ENCODE results near the gene SLC16A14.

The SLC16A14 gene

DNA sequence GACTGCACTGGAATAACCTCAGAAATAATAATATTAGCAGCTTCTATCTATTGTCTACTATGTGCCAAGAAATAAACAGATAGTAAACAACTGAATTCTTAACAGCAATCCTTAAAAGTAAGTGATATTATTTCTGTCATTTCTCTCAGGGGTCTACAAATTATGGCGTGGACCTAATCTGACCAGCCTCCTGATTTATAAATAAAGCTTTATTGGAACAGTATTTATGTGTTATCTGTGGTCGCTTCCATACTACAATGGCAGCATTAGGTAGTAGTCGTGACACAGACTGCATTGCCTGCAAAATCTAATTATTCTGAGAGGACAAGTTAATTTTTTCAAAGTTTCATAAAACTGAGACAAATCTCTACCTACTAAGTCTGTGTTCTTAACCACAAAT, 49.0 kb downstream of the SLC16A14 start:
- no peak for DNase-seq

DNA sequence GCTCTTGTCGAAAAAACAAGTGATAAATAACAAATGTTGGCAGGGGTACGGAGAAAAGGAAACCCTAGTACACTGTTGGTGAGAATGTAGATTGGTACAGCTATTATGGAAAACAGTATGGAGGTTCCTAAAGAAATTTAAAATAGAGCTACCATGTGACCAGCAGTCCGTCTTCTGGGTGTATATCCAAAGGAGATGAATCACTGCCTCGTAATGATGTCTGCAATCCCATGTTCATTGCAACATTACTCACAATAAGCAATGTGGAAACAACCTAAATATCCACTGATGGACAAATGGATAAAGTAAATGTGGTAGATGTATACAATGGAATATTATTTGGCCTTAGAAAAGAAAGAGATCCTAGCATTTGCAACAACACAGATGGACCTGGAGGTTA, 50.6 kb downstream of the SLC16A14 start:
- DNase-seq: no peak

DNA sequence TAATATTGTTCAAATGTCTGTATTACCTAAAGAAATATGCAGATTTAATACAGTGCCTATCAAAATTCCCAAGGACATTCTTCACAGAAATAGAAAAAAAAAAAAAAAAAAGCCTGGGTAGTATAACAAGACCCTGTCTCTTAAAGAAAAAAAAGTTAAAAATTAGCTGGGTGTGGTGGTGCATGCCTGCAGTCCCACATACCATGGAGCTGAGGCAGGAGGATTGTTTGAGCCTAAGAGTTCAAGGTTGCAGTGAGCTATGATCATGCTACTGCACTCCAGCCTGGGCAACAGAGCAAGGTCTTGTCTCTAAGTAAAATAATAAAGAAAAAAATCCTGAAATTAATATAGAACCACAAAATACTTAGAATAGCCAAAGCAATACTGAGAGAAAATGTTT, 51.9 kb downstream of the SLC16A14 start:
- DNase-seq: no peak

DNA sequence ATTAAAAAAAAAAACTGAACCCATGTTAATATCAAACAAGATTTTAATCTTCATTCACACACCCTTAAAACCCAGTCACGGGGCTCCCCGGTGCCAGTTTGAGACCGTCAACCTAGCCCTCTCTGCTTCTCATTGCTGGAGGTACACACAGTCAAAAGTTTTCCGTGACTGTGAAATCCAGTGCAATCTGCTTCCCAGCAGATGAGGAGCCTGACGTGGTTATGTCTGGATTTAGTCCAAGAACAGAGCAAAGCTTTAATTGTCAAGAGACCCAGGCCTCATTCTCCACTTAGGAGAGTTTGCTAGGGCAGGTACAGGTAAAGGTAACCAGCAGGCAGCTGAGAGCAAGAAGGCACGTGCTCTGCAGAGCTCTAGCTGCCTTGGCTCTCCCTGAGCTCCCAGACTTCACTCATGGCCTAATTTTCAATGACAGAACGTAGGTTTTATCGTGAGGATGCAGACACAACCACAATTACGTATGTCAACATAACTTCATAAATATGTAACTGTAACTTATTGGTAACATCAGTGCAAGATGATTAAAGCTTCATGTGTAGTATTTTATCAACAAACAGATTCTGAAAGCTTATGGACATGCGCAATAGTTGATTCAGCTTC, 56.3 kb downstream of the SLC16A14 start:
- no peak for DNase-seq

DNA sequence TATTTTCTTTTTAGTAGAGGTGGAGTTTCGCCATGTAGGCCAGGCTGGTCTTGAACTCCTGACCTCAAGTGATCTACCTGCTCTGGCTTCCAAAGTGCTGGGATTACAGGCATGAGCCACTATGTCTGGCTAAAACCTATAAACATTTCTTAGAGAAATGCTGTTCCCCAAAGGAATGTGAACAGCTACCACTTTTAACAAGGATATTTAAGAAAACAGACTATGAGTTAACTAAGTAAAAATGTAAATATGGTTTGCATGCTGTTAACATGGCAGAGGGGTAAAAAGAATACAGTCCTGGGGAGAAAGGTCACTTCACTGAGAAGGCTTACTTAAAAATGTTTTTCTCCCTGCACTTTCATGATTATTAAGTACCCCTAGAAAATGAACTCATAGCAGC, 57.1 kb downstream of the SLC16A14 start:
- DNase-seq: no peak

DNA sequence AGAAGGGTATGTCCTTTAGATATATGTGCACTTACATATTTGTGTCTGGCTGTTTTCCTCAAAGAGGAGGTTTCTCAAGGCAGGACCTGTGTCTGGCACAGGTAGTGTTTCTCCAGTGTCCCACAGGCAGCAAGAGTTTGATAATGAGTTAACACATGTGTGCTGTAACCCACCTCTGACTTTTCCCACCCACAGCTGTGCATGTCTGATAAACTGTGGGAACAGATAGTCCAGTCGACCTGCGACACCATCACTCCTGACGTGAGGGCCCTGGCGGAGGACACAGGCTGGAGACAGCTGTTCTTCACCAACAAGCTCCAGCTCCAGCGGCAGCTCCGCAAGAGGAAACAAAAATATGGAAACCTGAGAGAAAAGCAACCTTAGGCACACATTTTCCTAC, 58.2 kb downstream of the SLC16A14 start:
- no peak for DNase-seq

DNA sequence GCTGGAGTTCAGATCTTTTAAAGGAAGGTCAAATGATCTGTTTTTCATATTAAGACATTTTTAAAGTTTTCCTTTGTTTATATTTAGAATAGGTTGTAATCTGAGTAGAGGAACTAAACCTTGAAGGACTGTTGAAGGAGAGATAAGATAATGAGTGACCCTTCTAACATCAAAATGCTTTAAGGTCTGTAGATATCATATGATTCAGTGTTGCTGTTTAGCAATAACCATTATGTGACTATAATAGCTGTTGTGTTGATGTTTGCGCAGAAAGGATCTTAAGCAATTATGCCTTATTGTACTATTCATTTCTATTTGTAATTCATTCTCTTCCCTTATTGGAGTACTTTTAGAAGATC, 60.0 kb downstream of the SLC16A14 start:
- DNase-seq: no peak

DNA sequence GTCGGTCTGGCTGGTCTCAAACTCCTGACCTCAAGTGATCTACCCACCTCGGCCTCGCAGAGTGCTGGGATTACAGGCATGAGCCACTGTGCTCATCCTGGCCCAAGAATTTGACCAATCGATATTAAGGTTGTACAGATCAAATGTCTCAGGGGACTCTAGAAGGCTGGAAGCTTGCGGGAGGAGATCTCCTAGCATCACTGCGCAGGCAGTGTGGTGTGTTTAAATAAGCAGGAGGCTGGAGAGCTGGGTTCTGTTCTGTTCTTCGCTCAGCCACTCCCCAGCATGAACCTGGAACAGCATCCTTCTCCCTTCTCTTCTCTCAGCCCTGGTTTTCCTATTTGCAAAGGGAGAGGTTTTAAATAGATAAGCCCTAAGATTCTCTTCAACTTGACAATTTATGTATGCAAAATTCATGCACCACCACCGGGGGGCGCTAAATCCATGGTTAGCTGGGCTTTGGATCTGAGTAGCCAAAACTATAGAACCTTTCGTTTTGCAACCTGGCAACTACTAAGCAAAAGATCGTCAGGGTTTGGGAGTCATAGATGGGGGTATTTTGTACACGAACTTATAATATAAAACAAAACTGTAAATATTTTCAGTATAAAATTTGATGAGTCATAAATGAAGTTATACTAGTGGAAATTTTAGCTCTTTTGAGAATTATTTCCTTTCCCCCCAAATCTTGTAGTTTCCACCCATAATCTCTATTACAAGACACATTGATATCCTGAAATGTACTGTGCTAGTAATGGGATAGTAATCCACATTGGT, 60.6 kb downstream of the SLC16A14 start:
- no peak for DNase-seq

DNA sequence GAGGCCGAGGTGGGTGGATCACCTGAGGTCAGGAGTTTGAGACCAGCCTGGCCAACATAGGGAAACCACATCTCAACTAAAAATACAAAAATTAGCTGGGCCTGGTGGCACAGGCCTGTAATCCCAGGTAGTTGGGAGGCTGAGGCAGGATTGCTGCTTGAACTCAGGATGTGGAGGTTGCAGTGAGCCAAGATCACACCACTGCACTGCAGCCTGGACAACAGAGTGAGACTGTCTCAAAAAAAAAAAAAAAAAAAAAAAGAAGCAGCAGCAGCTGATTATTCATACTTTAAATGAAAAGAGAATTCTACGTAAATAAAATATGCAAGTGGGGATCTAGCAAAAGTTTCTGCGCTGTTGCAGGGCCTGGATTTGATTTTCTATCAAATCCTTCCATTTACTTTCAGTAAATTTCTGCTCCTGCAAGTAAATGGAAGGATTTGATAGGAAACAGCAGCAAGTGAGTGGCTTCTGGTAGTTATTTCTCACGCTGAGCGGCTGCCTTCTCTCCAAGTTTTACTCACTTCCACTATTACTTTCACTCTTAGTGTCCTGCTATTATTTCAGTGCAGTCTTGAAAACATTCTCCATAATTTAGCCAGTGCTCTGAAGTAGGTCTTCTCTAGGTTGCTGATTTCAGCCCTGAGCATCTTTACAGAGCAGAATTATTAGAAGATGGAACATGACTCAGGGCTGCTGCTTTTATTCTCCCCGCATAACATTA, 68.4 kb downstream of the SLC16A14 start:
- DNase-seq: no peak

DNA sequence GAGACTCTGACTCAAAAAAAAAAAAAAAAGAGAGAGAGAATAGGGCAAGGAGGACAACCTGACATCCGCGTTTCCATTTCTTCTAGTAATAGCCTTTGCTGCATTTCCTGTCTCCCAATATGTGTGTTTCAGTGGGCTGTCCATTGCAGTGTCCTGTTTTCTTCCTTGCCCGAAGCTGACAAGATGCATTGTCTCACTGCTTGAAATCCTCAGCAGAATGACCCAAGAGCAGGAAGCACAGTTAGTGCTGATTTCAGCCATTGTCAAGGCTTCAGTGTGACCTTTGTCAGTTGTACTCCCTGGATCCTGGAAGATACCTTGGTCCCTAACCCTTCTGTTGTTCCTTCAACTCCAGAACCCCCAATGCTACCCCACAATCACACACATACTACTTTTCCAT, 71.2 kb downstream of the SLC16A14 start:
- no peak for DNase-seq

DNA sequence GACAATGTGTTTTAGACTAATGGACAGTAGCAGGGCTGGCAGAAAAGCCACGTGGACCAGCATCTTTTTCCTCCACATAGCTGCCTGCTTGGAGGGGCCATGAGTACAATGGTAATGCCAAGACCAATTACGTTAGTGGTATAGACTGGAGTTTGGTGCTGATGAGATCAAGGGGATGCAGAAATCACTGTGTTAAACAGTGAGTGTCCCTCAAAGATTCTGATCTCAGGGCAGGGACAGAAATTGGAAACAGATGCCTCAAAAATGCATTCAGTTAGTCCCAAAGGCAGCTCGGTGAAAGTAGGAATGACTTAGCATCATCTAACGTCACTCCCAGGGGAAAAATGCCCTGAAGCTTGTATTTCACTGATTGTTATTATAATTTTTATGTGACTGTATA, 72.4 kb downstream of the SLC16A14 start:
- no peak for DNase-seq

DNA sequence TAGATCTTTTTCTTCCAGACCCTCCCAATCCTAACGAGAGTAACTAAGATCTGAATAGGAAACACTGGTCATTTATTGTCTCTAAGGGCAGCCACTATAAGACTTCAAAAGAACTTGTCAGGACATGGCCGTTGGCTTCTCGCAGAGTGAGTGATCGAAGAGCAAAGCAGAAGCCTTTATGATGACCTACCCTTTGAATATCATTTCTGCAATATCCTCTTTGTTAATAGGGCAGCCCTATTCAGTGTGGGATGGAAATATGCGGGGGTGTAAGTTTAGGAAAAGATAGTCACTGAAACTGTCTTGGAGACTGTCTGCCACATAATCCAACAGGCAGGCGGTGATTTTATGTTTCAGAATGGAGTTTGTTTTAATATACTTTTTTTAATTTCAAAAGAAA, 75.5 kb downstream of the SLC16A14 start:
- DNase-seq: no peak

All from SIG-M5 (cell line).